B cell (primary cell): Measurements from ENCODE around the gene SCPEP1.
"Not testable (repeated sequence)": the region's sequence is repeated elsewhere in the genome, so short reads cannot be mapped to it uniquely, and the experiment has no call there.

Experiments
- EZH2 ChIP-seq: IDR thresholded peaks from 2 replicates; pipeline ENCODE4 v1.6.1; 2012; ENCODE audit warnings: borderline replicate concordance, low read depth, mild to moderate bottlenecking, moderate library complexity, low read length; ENCODE audit not compliant: insufficient read depth, poor library complexity, severe bottlenecking
- TF ChIP-seq, protein P1 (sequence below): fragments of 200-600 bp; IDR thresholded peaks from one replicate; pipeline ENCODE4 v1.8.0; 2022; ENCODE audit warnings: antibody characterized with exemption, mild to moderate bottlenecking

DNA sequence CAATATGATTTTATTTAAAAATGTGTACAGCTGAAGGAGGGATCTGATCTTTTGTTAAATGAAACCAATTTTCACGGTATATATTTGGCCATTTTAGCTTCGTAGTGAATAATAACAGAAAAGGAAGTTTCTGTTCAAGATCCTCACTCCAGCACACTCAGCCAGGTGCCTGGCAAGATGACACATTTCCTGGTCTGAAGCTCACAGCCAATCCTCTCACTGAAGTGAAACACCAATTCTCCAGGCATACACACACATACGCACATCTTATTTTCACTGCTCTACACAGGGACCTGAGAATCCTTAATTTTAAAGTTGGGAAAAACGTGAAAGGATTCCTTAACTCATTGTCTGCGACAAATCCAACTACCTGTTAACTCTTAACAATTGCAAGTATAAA is 39.7 kb upstream of the SCPEP1 start:
- TF ChIP-seq, protein P1, sequence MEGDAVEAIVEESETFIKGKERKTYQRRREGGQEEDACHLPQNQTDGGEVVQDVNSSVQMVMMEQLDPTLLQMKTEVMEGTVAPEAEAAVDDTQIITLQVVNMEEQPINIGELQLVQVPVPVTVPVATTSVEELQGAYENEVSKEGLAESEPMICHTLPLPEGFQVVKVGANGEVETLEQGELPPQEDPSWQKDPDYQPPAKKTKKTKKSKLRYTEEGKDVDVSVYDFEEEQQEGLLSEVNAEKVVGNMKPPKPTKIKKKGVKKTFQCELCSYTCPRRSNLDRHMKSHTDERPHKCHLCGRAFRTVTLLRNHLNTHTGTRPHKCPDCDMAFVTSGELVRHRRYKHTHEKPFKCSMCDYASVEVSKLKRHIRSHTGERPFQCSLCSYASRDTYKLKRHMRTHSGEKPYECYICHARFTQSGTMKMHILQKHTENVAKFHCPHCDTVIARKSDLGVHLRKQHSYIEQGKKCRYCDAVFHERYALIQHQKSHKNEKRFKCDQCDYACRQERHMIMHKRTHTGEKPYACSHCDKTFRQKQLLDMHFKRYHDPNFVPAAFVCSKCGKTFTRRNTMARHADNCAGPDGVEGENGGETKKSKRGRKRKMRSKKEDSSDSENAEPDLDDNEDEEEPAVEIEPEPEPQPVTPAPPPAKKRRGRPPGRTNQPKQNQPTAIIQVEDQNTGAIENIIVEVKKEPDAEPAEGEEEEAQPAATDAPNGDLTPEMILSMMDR: not testable (repeated sequence)
- not testable (repeated sequence) for TF ChIP-seq EZH2
